Stomach (tissue), 19 donors: ENCODE measurements around the gene GLRX2. TPM values are rescaled to one million over a fixed set of nuclear protein-coding genes. Genes with fewer than 3 reads are reported as not detected.

Source experiments
- DNase-seq, 2 donors: peaks; one replicate each; pipeline versions ENCODE4 v3.0.0 to v3.0.0-alpha.2; 2013 to 2019
- H3K27ac ChIP-seq, 5 donors: fragments of 200-600 bp in 4 of 5; sonication (generic) in 4 of 5; one replicate each; pipeline ENCODE4 v1.5.1; 2013 to 2019; ENCODE audit warnings: mild to moderate bottlenecking in 1 of 5, moderate library complexity in 1 of 5
- H3K27me3 ChIP-seq, 3 donors: fragments of 200-600 bp; sonication (generic); one replicate each; pipeline ENCODE4 v1.5.1; 2017 to 2019; ENCODE audit warnings: mixed run types in 1 of 3
- H3K36me3 ChIP-seq, 4 donors: fragments of 200-600 bp; sonication (generic); 1 replicate in 3 of 4; 2 replicates in 1 of 4; pipeline ENCODE4 v1.5.1; 2016 to 2019
- H3K4me1 ChIP-seq, 4 donors: fragments of 200-600 bp; sonication (generic); one replicate each; pipeline ENCODE4 v1.5.1; 2016 to 2019
- H3K4me3 ChIP-seq, 4 donors: fragments of 200-600 bp; sonication (generic) in 3 of 4; one replicate each; pipeline ENCODE4 v1.5.1; 2016 to 2019; ENCODE audit warnings: mild to moderate bottlenecking in 1 of 4
- H3K9me3 ChIP-seq, 4 donors: fragments of 200-600 bp; sonication (generic); one replicate each; pipeline ENCODE4 v1.5.1; 2016 to 2019
- CTCF ChIP-seq, 7 experiments: fragments of 450-650 bp in 4 of 7; fragments of 200-600 bp in 3 of 7; sonication (generic) in 3 of 7; IDR thresholded peaks; one replicate each; pipeline ENCODE4 v1.5.1; 2016 to 2019; ENCODE audit warnings: antibody characterized with exemption in 7 of 7, control low read depth in 2 of 7, mild to moderate bottlenecking in 1 of 7
- EP300 ChIP-seq: sonication (generic); formaldehyde crosslinking; IDR thresholded peaks from one replicate; pipeline ENCODE4 v1.6.1; 2017; ENCODE audit warnings: antibody characterized with exemption
- POLR2A ChIP-seq, 4 donors: fragments of 450-650 bp; IDR thresholded peaks; one replicate each; pipeline ENCODE4 v1.6.1; 2016; ENCODE audit warnings: antibody characterized with exemption in 4 of 4, control low read depth in 2 of 4, mild to moderate bottlenecking in 1 of 4, moderate library complexity in 1 of 4
- POLR2AphosphoS5 ChIP-seq, 3 donors: sonication (generic); formaldehyde crosslinking; IDR thresholded peaks; one replicate each; pipeline ENCODE4 v1.6.1; 2016; ENCODE audit warnings: antibody characterized with exemption in 3 of 3
- WGBS, 5 donors: extraction: QIAGEN DNeasy Blood & Tissue Kit in 3 of 5; methylation state at CpG; one replicate each; pipeline versions ENCODE4 v1.1.5 to v1.1.7; 2013 to 2018; 5-methylcytosine and 5-hydroxymethylcytosine counted together
- intact Hi-C: fragments of 100-400 bp; cut with DNase I; formaldehyde crosslinking; loops from one replicate; pipeline ENCODE4 v1.15.1; 2023; ENCODE audit warnings: low total_unique reads
- long read RNA-seq, 10 donors: transcript quantifications; one replicate each; lab custom pipeline, GENCODE V29; 2026
- polyA plus RNA-seq, 3 donors: library from polyadenylated mRNA; stranded (reverse); fragments of 200-250 nt; gene quantifications; one replicate each; pipeline ENCODE4 v1.2.3, GENCODE V29; 2013
- total RNA-seq, 5 donors: library from RNA; depleted of rRNA; stranded (reverse); fragments of >200 nt; gene quantifications; one replicate each; pipeline versions ENCODE4 v1.1.0 to v1.2.3, GENCODE V29; 2014 to 2016
- donor health status: healthy with polysubstance abuse.
- donor health status: Bipolar disorder and iron deficiency.
- donor health status: healthy.

Gene GLRX2
- total RNA-seq (1 to 10 TPM; 1.2 to 6.6 (median 4.3) TPM), polyA plus RNA-seq (10 to 100 TPM; 18.0 to 18.7 (median 18.4) TPM)
- long read RNA-seq, donor 1, transcript GLRX2-201 (4 exons, 701 nt) = major isoform, 5 of 5 reads
- long read RNA-seq, donor 1, partial matches to known transcripts = 0 of 5 reads
- long read RNA-seq, donor 1, other reads (novel, unspliced or antisense) = 0 of 5 reads
- long read RNA-seq, donor 2, transcript GLRX2-201 (4 exons, 701 nt) = major isoform, 8 of 8 reads
- long read RNA-seq, donor 2, partial matches to known transcripts = 0 of 8 reads
- long read RNA-seq, donor 2, other reads (novel, unspliced or antisense) = 0 of 8 reads
- long read RNA-seq, donor 3, partial matches to known transcripts = 0 of 4 reads
- long read RNA-seq, donor 3, other reads (novel, unspliced or antisense) = 0 of 4 reads
- long read RNA-seq, donor 4 = 0 reads
- long read RNA-seq, donor 5, transcript GLRX2-201 (4 exons, 701 nt) = major isoform, 8 of 8 reads
- long read RNA-seq, donor 5, partial matches to known transcripts = 0 of 8 reads
- long read RNA-seq, donor 5, other reads (novel, unspliced or antisense) = 0 of 8 reads
- long read RNA-seq, donor 6 = 0 reads
- long read RNA-seq, donor 7, full-length matches to known transcripts = 9 of 9 reads
- long read RNA-seq, donor 7, partial matches to known transcripts = 0 of 9 reads
- long read RNA-seq, donor 7, other reads (novel, unspliced or antisense) = 0 of 9 reads
- long read RNA-seq, donor 8, full-length matches to known transcripts = 6 of 6 reads
- long read RNA-seq, donor 8, partial matches to known transcripts = 0 of 6 reads
- long read RNA-seq, donor 8, other reads (novel, unspliced or antisense) = 0 of 6 reads
- long read RNA-seq, donor 9, transcript GLRX2-201 (4 exons, 701 nt) = major isoform, 7 of 7 reads
- long read RNA-seq, donor 9, partial matches to known transcripts = 0 of 7 reads
- long read RNA-seq, donor 9, other reads (novel, unspliced or antisense) = 0 of 7 reads
- long read RNA-seq, donor 10, partial matches to known transcripts = 0 of 3 reads
- long read RNA-seq, donor 10, other reads (novel, unspliced or antisense) = 0 of 3 reads

- intact Hi-C loops = loop anchor here (10.0 kb wide), 1 partner anchor 50 kb away; the partner anchor contains the start of genes RO60 and UCHL5
These were observed at the start of gene GLRX2 for GRCh38 chr1:193104907-193105820. TSS of gene GLRX2 (minus strand) at chr1:193105414. CDS start at chr1:193105382, 32 bp downstream.

DNA sequence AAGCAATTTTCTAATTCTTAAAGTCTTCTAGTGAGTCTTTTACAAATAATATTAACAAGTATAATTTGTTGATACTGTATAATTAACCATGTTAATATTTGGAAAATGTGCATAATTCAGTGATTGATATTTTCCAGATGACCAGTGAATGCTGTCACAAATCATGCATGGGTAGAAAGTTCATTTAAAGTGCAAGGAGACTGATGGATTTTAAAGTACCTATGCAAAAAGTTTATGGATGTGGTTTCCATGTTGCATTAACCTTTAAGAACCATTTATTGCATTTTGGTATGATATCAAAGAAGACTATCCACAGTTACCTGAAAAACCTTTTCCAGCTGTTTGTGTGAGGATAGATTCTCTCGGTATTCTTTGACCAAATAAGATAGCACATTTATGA lies 39.8 kb upstream of the GLRX2 start:
- Histone ChIP-seq H3K4me1 (peaks cover 0 to 12% (median 6%) of the 10 kb centered on the region in 4 donors), H3K9me3 (no peaks in the 10 kb centered on the region), H3K4me3 (no peak overlapping the region), H3K27ac (no peak overlapping the region), H3K27me3 (no peaks in the 10 kb centered on the region), H3K36me3 (peaks cover 9 to 73% (median 71%) of the 10 kb centered on the region in 4 donors)
- TF ChIP-seq POLR2A (IDR thresholded peaks at IDR 0.05) (no peak), POLR2AphosphoS5 (IDR thresholded peaks at IDR 0.05) (no peak), EP300 (no peak), CTCF (IDR thresholded peaks at IDR 0.05) (no peak)
- no peak for DNase-seq
- intact Hi-C loops = no loop called here
- WGBS, 5 donors = 81 to 95% (median 92%) methylated on average over 1 of the region's 1 CpG

More at GRCh38 chr1:193104907-193105820, at the start of gene GLRX2:
- peak within 1 kb of the TSS; percentile 60 to 92 (median 80) for H3K4me3 ChIP-seq
- peak; percentile 88 to 95 for DNase-seq
- WGBS, 5 donors = 0 to 1% (median 0%) methylated on average over 26 to 73 of the region's 73 CpGs
- H3K27me3 ChIP-seq = no peaks in the 10 kb centered on the region
- H3K4me1 ChIP-seq = peaks cover 5 to 29% (median 21%) of the 10 kb centered on the region in 4 donors
- H3K27ac ChIP-seq = peak within 1 kb of the TSS; percentile 87 to 96 (median 94)
- H3K9me3 ChIP-seq = no peaks in the 10 kb centered on the region
- TF ChIP-seq POLR2AphosphoS5 (IDR thresholded peaks at IDR 0.05) = peak; percentile 6 to 77 (median 74)
- no peak for TF ChIP-seq EP300
- TF ChIP-seq POLR2A (IDR thresholded peaks at IDR 0.05) = peak in 1 of 4 donors; percentile 30
- no peak for TF ChIP-seq CTCF (IDR thresholded peaks at IDR 0.05)
- H3K36me3 ChIP-seq = peaks cover 0 to 8% (median 6%) of the 10 kb centered on the region in 4 donors

GRCh38 chr1:193144361-193144938 lies 39.2 kb upstream of the GLRX2 start:
- Histone ChIP-seq H3K4me3 (no peak overlapping the region), H3K4me1 (peaks cover 0 to 12% (median 6%) of the 10 kb centered on the region in 4 donors), H3K27ac (no peak overlapping the region), H3K36me3 (peaks cover 13 to 73% (median 72%) of the 10 kb centered on the region in 4 donors), H3K27me3 (no peaks in the 10 kb centered on the region), H3K9me3 (no peaks in the 10 kb centered on the region)
- intact Hi-C loops = no loop called here
- TF ChIP-seq EP300 (no peak), CTCF (IDR thresholded peaks at IDR 0.05) (no peak), POLR2AphosphoS5 (IDR thresholded peaks at IDR 0.05) (no peak), POLR2A (IDR thresholded peaks at IDR 0.05) (no peak)
- no peak for DNase-seq
- 82 to 91% (median 86%) methylated on average over 5 of the region's 5 CpGs for WGBS, 5 donors
